Measurements from ENCODE around the gene DBNDD2.

The DBNDD2 gene

GRCh38 chr20:45407783-45408645, at the start of gene DBNDD2:
Gene DBNDD2, plus strand, starts transcription at chr20:45408289. Its CDS starts 179 bp downstream, at chr20:45408468.
- no peak for TF ChIP-seq CTCF (conservative IDR thresholded peaks at IDR 0.05; ENCODE audit: low read depth, low read length)
- DNase-seq (ENCODE audit: low read depth): no peak
- peak within 1 kb of the TSS; percentile 63 for H3K4me3 ChIP-seq (ENCODE audit: low read depth, low read length)

GRCh38 chr20:45359069-45359405, 49.1 kb upstream of the DBNDD2 start:
- TF ChIP-seq CTCF (conservative IDR thresholded peaks at IDR 0.05; ENCODE audit: low read depth, low read length): no peak
- H3K4me3 ChIP-seq (ENCODE audit: low read depth, low read length): no peak overlapping the region
- peak; percentile 89 for DNase-seq (ENCODE audit: low read depth)

GRCh38 chr20:45359406-45360148, 48.5 kb upstream of the DBNDD2 start:
- no peak overlapping the region for H3K4me3 ChIP-seq (ENCODE audit: low read depth, low read length)

GRCh38 chr20:45361793-45362192, 46.3 kb upstream of the DBNDD2 start:
- DNase-seq (ENCODE audit: low read depth): no peak
- TF ChIP-seq CTCF (conservative IDR thresholded peaks at IDR 0.05; ENCODE audit: low read depth, low read length): no peak
- H3K4me3 ChIP-seq (ENCODE audit: low read depth, low read length): no peak overlapping the region

More at GRCh38 chr20:45359406-45360148, 48.5 kb upstream of the DBNDD2 start:
- TF ChIP-seq CTCF (conservative IDR thresholded peaks at IDR 0.05; ENCODE audit: low read depth, low read length): no peak
- peak; percentile 79 for DNase-seq (ENCODE audit: low read depth)

GRCh38 chr20:45362804-45363610, 45.1 kb upstream of the DBNDD2 start, which contains the start of gene SYS1:
Gene SYS1, plus strand, starts transcription at chr20:45363156. Its CDS starts 376 bp downstream, at chr20:45363532.
- DNase-seq (ENCODE audit: low read depth): peak; percentile 99
- TF ChIP-seq CTCF (conservative IDR thresholded peaks at IDR 0.05; ENCODE audit: low read depth, low read length): peak; percentile 93
- peak within 1 kb of the TSS; percentile 88 for H3K4me3 ChIP-seq (ENCODE audit: low read depth, low read length)

- DNase-seq (ENCODE audit: low read depth): no peak
- peak overlapping the region; percentile 88 for H3K4me3 ChIP-seq (ENCODE audit: low read depth, low read length)
- TF ChIP-seq CTCF (conservative IDR thresholded peaks at IDR 0.05; ENCODE audit: low read depth, low read length): no peak
Measured at GRCh38 chr20:45363611-45364492, 44.2 kb upstream of the DBNDD2 start.
